Tibial nerve (tissue), 4 donors: Measurements from ENCODE around the gene KCNMA1. TPM values are rescaled to one million over a fixed set of nuclear protein-coding genes. Genes with fewer than 3 reads are reported as not detected.

Experiments
- DNase-seq, 2 donors: peaks; one replicate each; pipeline ENCODE4 v3.0.0-alpha.2; 2019; ENCODE audit warnings: low spot score in 2 of 2
- H3K27ac ChIP-seq, 4 donors: fragments of 200-600 bp; sonication (generic) in 3 of 4; one replicate each; pipeline ENCODE4 v1.5.1; 2017 to 2019; ENCODE audit warnings: mild to moderate bottlenecking in 1 of 4
- H3K27me3 ChIP-seq, 2 donors: fragments of 200-600 bp; sonication (generic) in 1 of 2; one replicate each; pipeline versions ENCODE4 v1.5.1 to v1.6.0; 2017 to 2019
- H3K36me3 ChIP-seq, 3 donors: fragments of 200-600 bp; sonication (generic); one replicate each; pipeline ENCODE4 v1.5.1; 2018 to 2019
- H3K4me1 ChIP-seq, 4 donors: fragments of 200-600 bp; sonication (generic) in 3 of 4; one replicate each; pipeline ENCODE4 v1.5.1; 2017 to 2019
- H3K4me3 ChIP-seq, 4 donors: fragments of 200-600 bp; sonication (generic) in 3 of 4; one replicate each; pipeline ENCODE4 v1.5.1; 2017 to 2019; ENCODE audit warnings: mild to moderate bottlenecking in 1 of 4, moderate library complexity in 1 of 4
- H3K9me3 ChIP-seq, 4 donors: fragments of 200-600 bp; sonication (generic) in 3 of 4; one replicate each; pipeline ENCODE4 v1.5.1; 2017 to 2019
- CTCF ChIP-seq, 5 experiments: fragments of 200-600 bp in 3 of 5; fragments of 450-650 bp in 2 of 5; sonication (generic) in 3 of 5; IDR thresholded peaks; one replicate each; pipeline ENCODE4 v1.5.1; 2016 to 2019; ENCODE audit warnings: antibody characterized with exemption in 5 of 5, mild to moderate bottlenecking in 3 of 5, moderate library complexity in 2 of 5
- EP300 ChIP-seq, 2 donors: sonication (generic); formaldehyde crosslinking; IDR thresholded peaks; one replicate each; pipeline ENCODE4 v1.6.1; 2017; ENCODE audit warnings: antibody characterized with exemption in 2 of 2, mild to moderate bottlenecking in 1 of 2
- POLR2A ChIP-seq, 2 donors: fragments of 450-650 bp; IDR thresholded peaks; one replicate each; pipeline ENCODE4 v1.6.1; 2017; ENCODE audit warnings: antibody characterized with exemption in 2 of 2, mild to moderate bottlenecking in 2 of 2, moderate library complexity in 2 of 2
- WGBS, 2 donors: methylation state at CpG; one replicate each; pipeline ENCODE4 v1.1.5; 2018; 5-methylcytosine and 5-hydroxymethylcytosine counted together
- total RNA-seq, 4 donors: library from RNA; depleted of rRNA; stranded (reverse); fragments of >200 nt; gene quantifications; one replicate each; pipeline ENCODE4 v1.1.0, GENCODE V29; 2016

The KCNMA1 gene
- total RNA-seq, 4 donors from 2014 or later: 10.2 to 19.9 (median 13.7) TPM

- TF ChIP-seq CTCF (IDR thresholded peaks at IDR 0.05) (no peak), EP300 (IDR thresholded peaks at IDR 0.05) (no peak), POLR2A (IDR thresholded peaks at IDR 0.05) (no peak)
- DNase-seq: no peak
- no peaks in the 10 kb centered on the region for H3K36me3 ChIP-seq
- H3K4me3 ChIP-seq: no peak overlapping the region
- no peaks in the 10 kb centered on the region for H3K9me3 ChIP-seq
- no peak overlapping the region for H3K27ac ChIP-seq
- 79 to 86% methylated on average over 1 of the region's 1 CpG for WGBS, 2 donors
- H3K4me1 ChIP-seq: no peaks in the 10 kb centered on the region
- H3K27me3 ChIP-seq: no peaks in the 10 kb centered on the region
These were observed 422.8 kb downstream of the KCNMA1 start for GRCh38 chr10:77214799-77215198.

GRCh38 chr10:77212632-77213031 lies 425.0 kb downstream of the KCNMA1 start:
- H3K4me1 ChIP-seq: no peaks in the 10 kb centered on the region
- no peaks in the 10 kb centered on the region for H3K27me3 ChIP-seq
- no peaks in the 10 kb centered on the region for H3K9me3 ChIP-seq
- TF ChIP-seq CTCF (IDR thresholded peaks at IDR 0.05): no peak
- TF ChIP-seq POLR2A (IDR thresholded peaks at IDR 0.05): no peak
- TF ChIP-seq EP300 (IDR thresholded peaks at IDR 0.05): no peak
- H3K4me3 ChIP-seq: no peak overlapping the region
- H3K27ac ChIP-seq: no peak overlapping the region
- WGBS, 2 donors: 90 to 93% methylated on average over 5 of the region's 5 CpGs
- DNase-seq: no peak
- no peaks in the 10 kb centered on the region for H3K36me3 ChIP-seq

- Histone ChIP-seq H3K27me3 (no peaks in the 10 kb centered on the region), H3K27ac (no peak overlapping the region), H3K4me3 (no peak overlapping the region), H3K4me1 (no peaks in the 10 kb centered on the region), H3K36me3 (no peaks in the 10 kb centered on the region), H3K9me3 (no peaks in the 10 kb centered on the region)
- DNase-seq: no peak
- TF ChIP-seq EP300 (IDR thresholded peaks at IDR 0.05): no peak
- no peak for TF ChIP-seq POLR2A (IDR thresholded peaks at IDR 0.05)
- no peak for TF ChIP-seq CTCF (IDR thresholded peaks at IDR 0.05)
These were observed 427.0 kb downstream of the KCNMA1 start for GRCh38 chr10:77210645-77211044.

GRCh38 chr10:77208684-77209256 lies 428.8 kb downstream of the KCNMA1 start:
- no peak overlapping the region for H3K27ac ChIP-seq
- peaks cover 0 to 8% (median 0%) of the 10 kb centered on the region in 4 donors for H3K9me3 ChIP-seq
- no peaks in the 10 kb centered on the region for H3K36me3 ChIP-seq
- TF ChIP-seq CTCF (IDR thresholded peaks at IDR 0.05) (no peak), POLR2A (IDR thresholded peaks at IDR 0.05) (no peak), EP300 (IDR thresholded peaks at IDR 0.05) (no peak)
- H3K4me1 ChIP-seq: no peaks in the 10 kb centered on the region
- H3K4me3 ChIP-seq: no peak overlapping the region
- whole genome bisulfite sequencing, 2 donors: 90 to 100% methylated on average over 2 of the region's 2 CpGs
- no peak for DNase-seq
- H3K27me3 ChIP-seq: no peaks in the 10 kb centered on the region

- no peak for TF ChIP-seq EP300 (IDR thresholded peaks at IDR 0.05)
- TF ChIP-seq POLR2A (IDR thresholded peaks at IDR 0.05): no peak
- no peak for TF ChIP-seq CTCF (IDR thresholded peaks at IDR 0.05)
- H3K4me3 ChIP-seq: no peak overlapping the region
- H3K4me1 ChIP-seq: no peaks in the 10 kb centered on the region
- no peaks in the 10 kb centered on the region for H3K27me3 ChIP-seq
- no peaks in the 10 kb centered on the region for H3K36me3 ChIP-seq
- no peak overlapping the region for H3K27ac ChIP-seq
- peaks cover 0 to 8% (median 0%) of the 10 kb centered on the region in 4 donors for H3K9me3 ChIP-seq
- no peak for DNase-seq
- WGBS, 2 donors: 82 to 83% methylated on average over 5 of the region's 5 CpGs
These were observed 429.8 kb downstream of the KCNMA1 start for GRCh38 chr10:77207828-77208185.
